Fibroblast of peridontal ligament (primary cell): ENCODE results near the gene CWC25.

Source experiments
- DNase-seq: peaks from one replicate; pipeline ENCODE4 v3.0.0-alpha.2; 2010; ENCODE audit errors: extremely low read depth

Gene CWC25

GRCh38 chr17:38824899-38825761 is at the start of gene CWC25:
Gene CWC25 (minus strand): TSS chr17:38825321. CDS start chr17:38825183, 138 bp downstream.
- DNase-seq = peak; percentile 98

GRCh38 chr17:38873640-38874380 is 48.7 kb upstream of the CWC25 start:
- no peak for DNase-seq

- DNase-seq = no peak
Observed at GRCh38 chr17:38872671-38873385, 47.7 kb upstream of the CWC25 start.

GRCh38 chr17:38872027-38872511 is 46.9 kb upstream of the CWC25 start:
- DNase-seq = no peak

- DNase-seq = peak; percentile 64
Observed at GRCh38 chr17:38871247-38872015, 46.3 kb upstream of the CWC25 start.

- DNase-seq = peak; percentile 51
Observed at GRCh38 chr17:38870259-38871165, 45.4 kb upstream of the CWC25 start.

GRCh38 chr17:38869526-38870258 is 44.6 kb upstream of the CWC25 start, which contains the start of gene LASP1:
Gene LASP1 (plus strand): TSS chr17:38870058. CDS start chr17:38870190, 132 bp downstream.
- DNase-seq = peak; percentile 79

- DNase-seq = peak; percentile 92
Observed at GRCh38 chr17:38868817-38869525, 43.9 kb upstream of the CWC25 start.

GRCh38 chr17:38867968-38868816 is 43.1 kb upstream of the CWC25 start:
- DNase-seq = peak; percentile 81

GRCh38 chr17:38867179-38867967 is 42.3 kb upstream of the CWC25 start:
- peak; percentile 68 for DNase-seq

- DNase-seq = peak; percentile 48
Observed at GRCh38 chr17:38864636-38865398, 39.7 kb upstream of the CWC25 start.

GRCh38 chr17:38861399-38861843 is 36.3 kb upstream of the CWC25 start:
- DNase-seq = peak; percentile 22

- no peak for DNase-seq
Observed at GRCh38 chr17:38857271-38857670, 32.1 kb upstream of the CWC25 start.

GRCh38 chr17:38855101-38855714 is 30.1 kb upstream of the CWC25 start:
- peak; percentile 90 for DNase-seq
